ENCODE measurements around the gene TMEM150A. TPM values are rescaled to one million over a fixed set of nuclear protein-coding genes. Genes with fewer than 3 reads are reported as not detected.

The TMEM150A gene
- total and polyA plus RNA-seq, 2 of the 13 experiments (the other 11 are each of a cell fraction or from before 2014, with no cell fraction given), result 30.1 to 70.4 TPM

GRCh38 chr2:85584354-85584856 is 18.1 kb downstream of the TMEM150A start, which contains the start of gene VAMP5 (continued):
- TF ChIP-seq SMARCC2 (IDR thresholded peaks at IDR 0.05) (no peak), ZNF484 (CRISPR knock-in tag; IDR thresholded peaks at IDR 0.05; ENCODE audit: borderline replicate concordance, low read depth) (no peak; the same call in 1 of the 2 replicates), ZBTB20 (CRISPR knock-in tag; IDR thresholded peaks at IDR 0.05; ENCODE audit: borderline replicate concordance, low read depth) (0 out of 2 replicates have a peak, but pooled peaks have one; percentile 37), SCMH1 (CRISPR knock-in tag; IDR thresholded peaks at IDR 0.05; ENCODE audit: borderline replicate concordance) (no peak), FOXO1 (CRISPR knock-in tag; IDR thresholded peaks at IDR 0.05) (peak; percentile 58; the same call in 1 of the 2 replicates), WIZ (CRISPR knock-in tag; IDR thresholded peaks at IDR 0.05) (no peak; the same call in 1 of the 2 replicates), ZIK1 (CRISPR knock-in tag; IDR thresholded peaks at IDR 0.05; ENCODE audit: borderline replicate concordance, low read depth) (no peak; the same call in 1 of the 2 replicates), ZNF687 (CRISPR knock-in tag; IDR thresholded peaks at IDR 0.05) (peak; percentile 94), CBFB (CRISPR knock-in tag; IDR thresholded peaks at IDR 0.05) (peak; percentile 84), CTCF (CRISPR knock-in tag; IDR thresholded peaks at IDR 0.05) (peak; percentile 25), SNAPC2 (CRISPR knock-in tag; IDR thresholded peaks at IDR 0.05) (no peak; the same call in 1 of the 2 replicates), ZNF136 (CRISPR knock-in tag; IDR thresholded peaks at IDR 0.05; ENCODE audit: low read depth) (0 out of 2 replicates have a peak, but pooled peaks have one; percentile 7), GMEB1 (CRISPR knock-in tag; IDR thresholded peaks at IDR 0.05; ENCODE audit: borderline replicate concordance) (peak; percentile 58), GZF1 (CRISPR knock-in tag; IDR thresholded peaks at IDR 0.05) (peak; percentile 92; the same call in 1 of the 2 replicates), NFE2 (CRISPR knock-in tag; IDR thresholded peaks at IDR 0.05) (peak; percentile 36; the same call in 1 of the 2 replicates), ZNF691 (CRISPR knock-in tag; IDR thresholded peaks at IDR 0.05; ENCODE audit: borderline replicate concordance, low read depth) (peak; percentile 81), FOXK1 (CRISPR knock-in tag; IDR thresholded peaks at IDR 0.05; ENCODE audit: borderline replicate concordance, low read depth) (peak; percentile 61), ZNF256 (CRISPR knock-in tag; conservative IDR thresholded peaks at IDR 0.05) (peak; percentile 25; the same call in 1 of the 2 replicates), ZNF260 (CRISPR knock-in tag; IDR thresholded peaks at IDR 0.05; ENCODE audit: borderline replicate concordance, low read depth) (no peak)
